ENCODE data around the gene TLR4.

GRCh38 chr9:117691367-117691766 is 12.8 kb upstream of the TLR4 start:
- no peak for TF ChIP-seq CTCF (conservative IDR thresholded peaks at IDR 0.05 in 1 of 2, IDR thresholded peaks at IDR 0.05 in 1 of 2; ENCODE audit: extremely low read depth in 1 of 2, insufficient read depth in 1 of 2, low read depth in 1 of 2, low read length in 2 of 2)
- TF ChIP-seq EZH2 (IDR thresholded peaks at IDR 0.05; ENCODE audit: borderline replicate concordance, low read length): no peak

Measured in mammary epithelial cell (primary cell).